ENCODE data around the gene PWP2.

DNA sequence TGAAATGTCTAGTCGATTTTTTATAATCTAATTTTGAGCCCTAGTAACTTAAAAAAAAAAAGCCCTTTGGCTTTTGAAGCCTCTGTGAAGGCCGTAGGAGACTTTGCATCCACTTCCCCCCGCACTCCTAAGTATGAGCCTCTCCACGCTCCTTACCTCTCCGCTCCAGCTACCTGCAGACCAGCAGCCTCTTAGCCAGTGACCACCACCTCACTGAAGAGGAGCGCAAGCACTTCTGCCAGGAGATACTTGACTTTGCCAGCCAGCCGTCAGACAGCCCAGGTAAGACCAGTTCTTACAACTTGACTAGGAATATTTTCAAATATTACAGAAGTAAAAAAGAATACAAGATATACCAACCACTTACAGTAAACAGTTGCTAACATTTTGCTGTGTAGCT lies 27.4 kb upstream of the PWP2 start:
- no peak for TF ChIP-seq ELF4 (IDR thresholded peaks at IDR 0.05)
- TF ChIP-seq, protein P1, sequence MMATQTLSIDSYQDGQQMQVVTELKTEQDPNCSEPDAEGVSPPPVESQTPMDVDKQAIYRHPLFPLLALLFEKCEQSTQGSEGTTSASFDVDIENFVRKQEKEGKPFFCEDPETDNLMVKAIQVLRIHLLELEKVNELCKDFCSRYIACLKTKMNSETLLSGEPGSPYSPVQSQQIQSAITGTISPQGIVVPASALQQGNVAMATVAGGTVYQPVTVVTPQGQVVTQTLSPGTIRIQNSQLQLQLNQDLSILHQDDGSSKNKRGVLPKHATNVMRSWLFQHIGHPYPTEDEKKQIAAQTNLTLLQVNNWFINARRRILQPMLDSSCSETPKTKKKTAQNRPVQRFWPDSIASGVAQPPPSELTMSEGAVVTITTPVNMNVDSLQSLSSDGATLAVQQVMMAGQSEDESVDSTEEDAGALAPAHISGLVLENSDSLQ (IDR thresholded peaks at IDR 0.05) = no peak
- no peak for TF ChIP-seq ZNF384 (IDR thresholded peaks at IDR 0.05)
- TF ChIP-seq TARDBP (IDR thresholded peaks at IDR 0.05) = no peak
- TF ChIP-seq HDGF (IDR thresholded peaks at IDR 0.05; ENCODE audit: borderline replicate concordance) = no peak
- no peak for TF ChIP-seq BHLHE40 (IDR thresholded peaks at IDR 0.05; ENCODE audit: borderline replicate concordance)

Data from HEK293T (cell line).